Esophagus squamous epithelium (tissue), 5 donors: ENCODE data around the gene SDK2. TPM values are rescaled to one million over a fixed set of nuclear protein-coding genes. Genes with fewer than 3 reads are reported as not detected.

Experiments
- DNase-seq: peaks from one replicate; lab custom pipeline; 2025; lab: John Stamatoyannopoulos, UW
- H3K27ac ChIP-seq, 4 donors: fragments of 200-600 bp; sonication (generic); one replicate each; pipeline ENCODE4 v1.5.1; 2016 to 2019; ENCODE audit warnings: mild to moderate bottlenecking in 1 of 4
- H3K27me3 ChIP-seq, 4 donors: fragments of 200-600 bp; sonication (generic); 1 replicate in 3 of 4; 2 replicates in 1 of 4; pipeline versions ENCODE4 v1.5.1 to v1.6.0; 2017 to 2021; ENCODE audit warnings: antibody characterized with exemption in 1 of 4
- H3K36me3 ChIP-seq, 3 donors: fragments of 200-600 bp; sonication (generic); one replicate each; pipeline ENCODE4 v1.5.1; 2016 to 2019
- H3K4me1 ChIP-seq, 3 donors: fragments of 200-600 bp; sonication (generic); one replicate each; pipeline ENCODE4 v1.5.1; 2017 to 2019
- H3K4me3 ChIP-seq, 4 donors: fragments of 200-600 bp; sonication (generic); 1 replicate in 3 of 4; 2 replicates in 1 of 4; pipeline ENCODE4 v1.5.1; 2016 to 2019; ENCODE audit warnings: mild to moderate bottlenecking in 2 of 4, moderate library complexity in 1 of 4
- H3K9me3 ChIP-seq, 3 donors: fragments of 200-600 bp; sonication (generic); one replicate each; pipeline ENCODE4 v1.5.1; 2016 to 2019
- POLR2A ChIP-seq, 4 donors: fragments of 450-650 bp; IDR thresholded peaks; one replicate each; pipeline ENCODE4 v1.6.1; 2017; ENCODE audit warnings: antibody characterized with exemption in 4 of 4, mild to moderate bottlenecking in 4 of 4, moderate library complexity in 3 of 4
- WGBS, 2 donors: methylation state at CpG; one replicate each; pipeline ENCODE4 v1.1.5; 2018; 5-methylcytosine and 5-hydroxymethylcytosine counted together
- intact Hi-C: fragments of 100-400 bp; cut with DNase I; formaldehyde crosslinking; loops from one replicate; pipeline ENCODE4 v1.15.0; 2022
- total RNA-seq, 4 donors: library from RNA; depleted of rRNA; stranded (reverse); fragments of >200 nt; gene quantifications; one replicate each; pipeline ENCODE4 v1.1.0, GENCODE V29; 2016
- TF ChIP-seq, protein P1 (sequence below), 6 experiments: fragments of 450-650 bp in 4 of 6; fragments of 200-600 bp in 2 of 6; sonication (generic) in 2 of 6; IDR thresholded peaks; one replicate each; pipeline ENCODE4 v1.5.1; 2016 to 2019; ENCODE audit warnings: antibody characterized with exemption in 6 of 6, mild to moderate bottlenecking in 4 of 6, moderate library complexity in 4 of 6
- donor health status: DM: yes; HTN: yes; CAD: no.

SDK2 gene
- total RNA-seq, 4 donors from 2014 or later: 1.7 to 5.5 (median 2.4) TPM

DNA sequence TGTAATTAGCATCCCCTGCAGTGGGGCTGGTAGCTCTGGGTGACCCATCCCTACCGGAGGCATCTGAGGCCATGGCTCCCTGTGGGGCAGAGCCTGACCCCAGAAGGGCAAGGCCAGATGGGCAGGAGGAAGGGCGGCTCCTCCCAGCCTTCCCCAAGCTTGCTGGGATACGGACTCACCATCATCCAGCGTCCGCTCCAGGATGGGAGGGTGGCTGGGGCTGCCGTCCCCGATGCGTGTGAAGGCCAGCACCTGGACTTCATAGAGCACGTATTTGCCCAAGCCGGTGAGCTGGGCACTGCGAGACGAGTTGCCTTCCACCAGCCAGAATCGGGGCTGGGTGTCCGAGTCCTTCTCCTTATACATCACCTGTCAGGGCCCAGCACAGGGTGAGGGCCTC lies 250.9 kb downstream of the SDK2 start:
- 80 to 91% methylated on average over 1 to 12 of the region's 14 CpGs for WGBS, 2 donors
- DNase-seq: no peak
- Histone ChIP-seq H3K27ac (no peak overlapping the region), H3K9me3 (no peaks in the 10 kb centered on the region), H3K36me3 (no peaks in the 10 kb centered on the region), H3K27me3 (no peaks in the 10 kb centered on the region), H3K4me3 (no peak overlapping the region), H3K4me1 (peaks cover 0 to 3% (median 0%) of the 10 kb centered on the region in 3 donors)
- intact Hi-C loops: no loop called here
- TF ChIP-seq POLR2A (IDR thresholded peaks at IDR 0.05): no peak
- TF ChIP-seq, protein P1, sequence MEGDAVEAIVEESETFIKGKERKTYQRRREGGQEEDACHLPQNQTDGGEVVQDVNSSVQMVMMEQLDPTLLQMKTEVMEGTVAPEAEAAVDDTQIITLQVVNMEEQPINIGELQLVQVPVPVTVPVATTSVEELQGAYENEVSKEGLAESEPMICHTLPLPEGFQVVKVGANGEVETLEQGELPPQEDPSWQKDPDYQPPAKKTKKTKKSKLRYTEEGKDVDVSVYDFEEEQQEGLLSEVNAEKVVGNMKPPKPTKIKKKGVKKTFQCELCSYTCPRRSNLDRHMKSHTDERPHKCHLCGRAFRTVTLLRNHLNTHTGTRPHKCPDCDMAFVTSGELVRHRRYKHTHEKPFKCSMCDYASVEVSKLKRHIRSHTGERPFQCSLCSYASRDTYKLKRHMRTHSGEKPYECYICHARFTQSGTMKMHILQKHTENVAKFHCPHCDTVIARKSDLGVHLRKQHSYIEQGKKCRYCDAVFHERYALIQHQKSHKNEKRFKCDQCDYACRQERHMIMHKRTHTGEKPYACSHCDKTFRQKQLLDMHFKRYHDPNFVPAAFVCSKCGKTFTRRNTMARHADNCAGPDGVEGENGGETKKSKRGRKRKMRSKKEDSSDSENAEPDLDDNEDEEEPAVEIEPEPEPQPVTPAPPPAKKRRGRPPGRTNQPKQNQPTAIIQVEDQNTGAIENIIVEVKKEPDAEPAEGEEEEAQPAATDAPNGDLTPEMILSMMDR (IDR thresholded peaks at IDR 0.05): no peak

DNA sequence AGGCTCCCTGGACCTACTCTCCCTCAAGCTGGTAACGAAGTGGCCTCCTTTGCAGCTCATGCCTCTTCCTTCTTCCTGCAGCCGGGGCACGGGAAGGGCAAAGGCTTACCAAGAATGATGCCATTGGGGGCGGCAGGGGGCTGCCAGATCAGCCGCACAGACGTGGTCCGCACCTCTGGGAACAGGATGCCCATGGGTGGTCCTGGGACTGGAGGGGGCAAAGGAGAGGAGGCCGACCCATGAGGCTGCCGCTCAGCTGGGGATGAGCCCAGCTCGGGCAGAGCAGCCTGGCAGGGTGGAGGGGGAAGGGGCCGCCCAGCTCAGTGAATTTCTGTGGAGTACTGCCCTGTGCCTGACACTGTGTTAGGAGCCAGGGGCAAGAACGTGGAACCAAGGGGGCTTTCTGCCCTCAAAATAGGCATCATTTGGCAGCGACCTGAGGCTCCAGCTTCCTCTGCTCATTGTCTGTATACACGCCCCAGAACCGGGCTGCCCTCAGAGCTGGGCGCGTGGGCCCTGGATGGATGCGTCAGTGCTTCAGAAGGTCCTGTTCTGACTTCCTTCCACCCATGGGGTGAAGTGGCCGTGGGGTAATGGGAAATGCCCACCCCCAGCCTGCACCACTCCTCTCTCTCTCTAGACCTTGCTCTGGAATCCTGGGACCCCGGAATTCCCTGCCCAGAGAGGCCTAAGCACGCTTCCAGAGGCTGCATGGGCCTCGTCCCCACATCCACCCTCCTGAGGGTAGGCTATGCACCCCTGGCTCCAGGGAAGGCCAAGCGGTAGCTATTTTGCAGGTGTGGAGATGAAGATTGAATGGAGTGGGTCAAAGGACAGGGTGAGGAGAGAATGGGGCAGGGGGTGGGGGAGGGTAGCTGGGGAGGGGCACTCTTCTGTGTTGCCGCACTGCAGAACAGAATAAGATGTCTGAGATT lies 252.6 kb downstream of the SDK2 start:
- intact Hi-C loops: no loop called here
- H3K4me1 ChIP-seq: peaks cover 0 to 3% (median 0%) of the 10 kb centered on the region in 3 donors
- TF ChIP-seq POLR2A (IDR thresholded peaks at IDR 0.05): no peak
- TF ChIP-seq, protein P1 (IDR thresholded peaks at IDR 0.05): no peak
- no peaks in the 10 kb centered on the region for H3K27me3 ChIP-seq
- no peaks in the 10 kb centered on the region for H3K9me3 ChIP-seq
- no peak overlapping the region for H3K27ac ChIP-seq
- H3K36me3 ChIP-seq: no peaks in the 10 kb centered on the region
- 84 to 85% methylated on average over 5 to 7 of the region's 24 CpGs for WGBS, 2 donors
- no peak overlapping the region for H3K4me3 ChIP-seq
- DNase-seq: no peak

DNA sequence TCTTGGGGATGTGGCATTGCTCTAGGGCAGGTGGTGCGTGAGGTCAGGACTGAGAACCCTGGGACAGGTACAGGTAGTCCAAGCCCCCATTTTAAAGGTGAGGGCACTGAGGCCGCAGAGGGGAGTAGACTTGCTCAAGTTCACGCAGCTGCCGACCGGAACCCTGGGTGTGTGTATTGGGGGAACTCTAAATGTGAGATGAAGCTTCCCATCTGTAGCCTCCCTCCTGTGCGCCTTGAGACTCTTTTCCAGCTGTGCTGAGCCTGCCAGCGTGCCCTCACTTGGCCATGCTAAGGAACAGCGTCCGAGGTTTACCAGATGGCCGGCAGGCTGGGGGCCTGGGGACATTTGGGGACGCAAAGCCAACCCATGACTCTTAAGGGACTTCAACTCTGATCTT lies 253.4 kb downstream of the SDK2 start:
- H3K4me3 ChIP-seq: no peak overlapping the region
- no peaks in the 10 kb centered on the region for H3K36me3 ChIP-seq
- no peaks in the 10 kb centered on the region for H3K9me3 ChIP-seq
- H3K27me3 ChIP-seq: no peaks in the 10 kb centered on the region
- TF ChIP-seq, protein P1 (IDR thresholded peaks at IDR 0.05): no peak
- no peak for TF ChIP-seq POLR2A (IDR thresholded peaks at IDR 0.05)
- DNase-seq: no peak
- 60 to 99% methylated on average over 2 to 7 of the region's 11 CpGs for WGBS, 2 donors
- no peak overlapping the region for H3K27ac ChIP-seq
- intact Hi-C loops: no loop called here
- peaks cover 0 to 3% (median 0%) of the 10 kb centered on the region in 3 donors for H3K4me1 ChIP-seq

DNA sequence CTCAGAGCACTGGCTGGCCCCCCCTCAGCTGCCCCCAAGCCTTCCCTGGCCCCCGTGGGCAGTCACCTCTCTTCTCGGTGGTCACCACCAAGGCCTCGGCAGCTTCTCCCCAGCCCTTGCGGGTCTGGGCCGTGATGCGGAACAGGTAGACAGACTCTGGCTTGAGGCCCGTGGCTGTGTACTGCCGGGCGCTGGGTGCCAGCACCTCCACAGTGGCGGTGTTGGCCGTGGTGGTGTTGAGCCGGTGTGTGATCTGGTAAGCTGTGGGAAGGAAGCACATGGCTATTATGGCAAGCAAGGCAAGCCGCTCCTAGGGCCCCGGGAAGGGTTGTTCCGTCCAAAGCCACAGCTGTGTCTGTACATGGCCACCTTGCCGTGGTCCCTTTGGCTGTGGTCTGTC lies 254.0 kb downstream of the SDK2 start:
- Histone ChIP-seq H3K27ac (no peak overlapping the region), H3K9me3 (no peaks in the 10 kb centered on the region), H3K27me3 (no peaks in the 10 kb centered on the region), H3K4me1 (no peaks in the 10 kb centered on the region), H3K36me3 (no peaks in the 10 kb centered on the region), H3K4me3 (no peak overlapping the region)
- DNase-seq: no peak
- 100% methylated on average over 3 of the region's 16 CpGs; no CpG with 5 or more reads in 1 of the 2 donors for WGBS, 2 donors
- intact Hi-C loops: no loop called here
- TF ChIP-seq POLR2A (IDR thresholded peaks at IDR 0.05): no peak
- TF ChIP-seq, protein P1 (IDR thresholded peaks at IDR 0.05): no peak

DNA sequence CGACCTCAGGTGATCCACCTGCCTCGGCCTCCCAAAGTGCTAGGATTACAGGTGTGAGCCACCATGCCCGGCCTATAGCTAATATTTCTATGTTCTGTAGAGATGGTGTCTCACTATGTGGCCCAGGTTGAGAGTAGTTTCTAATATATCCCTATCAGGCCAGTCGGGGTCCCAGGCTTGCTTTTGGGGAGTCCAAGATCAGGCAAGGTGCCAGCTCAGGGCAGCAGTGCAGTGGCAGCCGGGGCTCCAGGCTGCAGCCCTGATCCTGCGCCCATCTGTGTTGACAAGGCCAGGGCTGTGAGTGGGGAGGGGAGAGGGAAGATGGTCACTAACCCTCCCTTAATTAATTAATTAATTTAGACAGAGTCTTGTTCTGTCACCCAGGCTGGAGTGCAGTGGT lies 254.8 kb downstream of the SDK2 start:
- H3K4me1 ChIP-seq: no peaks in the 10 kb centered on the region
- no peaks in the 10 kb centered on the region for H3K27me3 ChIP-seq
- intact Hi-C loops: no loop called here
- no peaks in the 10 kb centered on the region for H3K36me3 ChIP-seq
- DNase-seq: no peak
- no peaks in the 10 kb centered on the region for H3K9me3 ChIP-seq
- TF ChIP-seq, protein P1 (IDR thresholded peaks at IDR 0.05): no peak
- TF ChIP-seq POLR2A (IDR thresholded peaks at IDR 0.05): no peak
- WGBS, 2 donors: 84% methylated on average over 4 to 5 of the region's 6 CpGs
- H3K27ac ChIP-seq: no peak overlapping the region
- H3K4me3 ChIP-seq: no peak overlapping the region
